Activated CD8-positive, alpha-beta T cell treated with anti-CD3 and anti-CD28 coated beads for 36 hours (primary cell): Measurements from ENCODE around the gene NPHP4. TPM values are rescaled to one million over a fixed set of nuclear protein-coding genes. Genes with fewer than 3 reads are reported as not detected.

Source experiments
- ATAC-seq: fragments of 200-7000 bp; cut with Tn5 transposase; one replicate; pipeline ENCODE4 v1.10.0; 2021; ENCODE audit warnings: mild to moderate bottlenecking, moderate library complexity
- CTCF ChIA-PET: fragments of 350-600 bp; sonication (Branson Sonifier 250); formaldehyde crosslinking; loops from one replicate; lab custom pipeline; 2021; ENCODE audit warnings: antibody characterized with exemption; lab: Charles Lee
- POLR2A ChIA-PET: fragments of 350-600 bp; sonication (Branson Sonifier 250); formaldehyde crosslinking; loops from one replicate; lab custom pipeline; 2021; ENCODE audit warnings: antibody characterized with exemption; lab: Charles Lee
- DNase-seq: peaks from one replicate; pipeline ENCODE4 v3.0.0-alpha.2; 2020
- H3K27ac Mint-ChIP-seq: one replicate; pipeline ENCODE4 v1.8.0; 2021; ENCODE audit warnings: mild to moderate bottlenecking, mixed read lengths
- H3K27me3 Mint-ChIP-seq: one replicate; pipeline ENCODE4 v1.8.0; 2021; ENCODE audit warnings: mixed read lengths
- H3K36me3 Mint-ChIP-seq: one replicate; pipeline ENCODE4 v1.8.0; 2021; ENCODE audit warnings: low read depth, mixed read lengths
- H3K4me1 Mint-ChIP-seq: one replicate; pipeline ENCODE4 v1.8.0; 2021; ENCODE audit warnings: low read depth, mixed read lengths
- H3K4me3 Mint-ChIP-seq: one replicate; pipeline ENCODE4 v1.8.0; 2021; ENCODE audit warnings: mild to moderate bottlenecking, moderate library complexity, mixed read lengths
- H3K9me3 Mint-ChIP-seq: one replicate; pipeline ENCODE4 v1.8.0; 2021; ENCODE audit warnings: mixed read lengths
- CTCF ChIP-seq: fragments of 200-600 bp; IDR thresholded peaks from one replicate; pipeline ENCODE4 v1.8.0; 2022; ENCODE audit warnings: antibody characterized with exemption, mild to moderate bottlenecking
- intact Hi-C: fragments of 100-400 bp; cut with micrococcal nuclease; formaldehyde crosslinking; loops from one replicate; pipeline ENCODE4 v1.10.0; 2022
- total RNA-seq, 2 experiments: library from RNA; stranded (reverse); gene quantifications; one replicate each; pipeline ENCODE4 v1.2.3, GENCODE V29; 2021

Gene NPHP4
- total RNA-seq, 2 experiments from 2014 or later = 16.5 to 16.8 TPM

- no peak overlapping the region for H3K27ac Mint-ChIP-seq
- ATAC-seq = no peak
- no peak overlapping the region for H3K4me3 Mint-ChIP-seq
- no peak for TF ChIP-seq CTCF
- intact Hi-C loops = no loop called here
- ChIA-PET CTCF (no interaction called here), POLR2A (no interaction called here)
- H3K36me3 Mint-ChIP-seq = peaks cover 6% of the 10 kb centered on the region
- no peaks in the 10 kb centered on the region for H3K9me3 Mint-ChIP-seq
- H3K27me3 Mint-ChIP-seq = no peaks in the 10 kb centered on the region
- no peak for DNase-seq
- H3K4me1 Mint-ChIP-seq = peaks cover 12% of the 10 kb centered on the region
Observed at GRCh38 chr1:5989286-5989605, 3.0 kb downstream of the NPHP4 start.

- ChIA-PET CTCF (no interaction called here), POLR2A (no interaction called here)
- no peak for DNase-seq
- Mint-ChIP-seq H3K4me3 (no peak overlapping the region), H3K27me3 (no peaks in the 10 kb centered on the region), H3K27ac (no peak overlapping the region), H3K4me1 (peaks cover 7% of the 10 kb centered on the region), H3K9me3 (no peaks in the 10 kb centered on the region), H3K36me3 (peaks cover 4% of the 10 kb centered on the region)
- intact Hi-C loops = no loop called here
- TF ChIP-seq CTCF = no peak
- no peak for ATAC-seq
Observed at GRCh38 chr1:5988596-5989285, 3.5 kb downstream of the NPHP4 start.

GRCh38 chr1:5986018-5986417 lies 6.2 kb downstream of the NPHP4 start:
- no peak overlapping the region for H3K4me3 Mint-ChIP-seq
- ATAC-seq = no peak
- no peak for DNase-seq
- ChIA-PET POLR2A (no interaction called here), CTCF (no interaction called here)
- no peak for TF ChIP-seq CTCF
- H3K27ac Mint-ChIP-seq = no peak overlapping the region
- peaks cover 3% of the 10 kb centered on the region for H3K36me3 Mint-ChIP-seq
- no peaks in the 10 kb centered on the region for H3K27me3 Mint-ChIP-seq
- no peaks in the 10 kb centered on the region for H3K9me3 Mint-ChIP-seq
- peaks cover 3% of the 10 kb centered on the region for H3K4me1 Mint-ChIP-seq
- intact Hi-C loops = no loop called here

GRCh38 chr1:5985250-5985649 lies 7.0 kb downstream of the NPHP4 start:
- no peaks in the 10 kb centered on the region for H3K27me3 Mint-ChIP-seq
- H3K36me3 Mint-ChIP-seq = peaks cover 1% of the 10 kb centered on the region
- POLR2A ChIA-PET = no interaction called here
- ATAC-seq (no peak), DNase-seq (no peak)
- TF ChIP-seq CTCF = no peak
- no peaks in the 10 kb centered on the region for H3K9me3 Mint-ChIP-seq
- CTCF ChIA-PET = no interaction called here
- no peak overlapping the region for H3K4me3 Mint-ChIP-seq
- H3K4me1 Mint-ChIP-seq = no peaks in the 10 kb centered on the region
- H3K27ac Mint-ChIP-seq = no peak overlapping the region
- intact Hi-C loops = no loop called here

GRCh38 chr1:5983361-5984103 lies 8.7 kb downstream of the NPHP4 start:
- ChIA-PET POLR2A (no interaction called here), CTCF (interaction anchor here (0.8 kb wide), 2 partner anchors 9 to 51 kb away, joined by 3 to 4 read pairs; partner anchors contain the start of gene NPHP4)
- Mint-ChIP-seq H3K27ac (no peak overlapping the region), H3K36me3 (peaks cover 1% of the 10 kb centered on the region), H3K9me3 (no peaks in the 10 kb centered on the region), H3K4me1 (no peaks in the 10 kb centered on the region), H3K4me3 (no peak overlapping the region), H3K27me3 (no peaks in the 10 kb centered on the region)
- ATAC-seq (no peak), DNase-seq (no peak)
- TF ChIP-seq CTCF = no peak
- intact Hi-C loops = no loop called here
